HG03196 (cell line): ENCODE results near the gene TOR2A.
A peak's percentile ranks its signal among the peaks of the same experiment; 100 is the strongest.
"Not testable (repeated sequence)": the region's sequence is repeated elsewhere in the genome, so short reads cannot be mapped to it uniquely, and the experiment has no call there.

ENCODE experiments used
- ATAC-seq: cut with Tn5 transposase; IDR thresholded peaks from one replicate; pipeline ENCODE4 v1.9.1; 2021; ENCODE audit not compliant: unreplicated experiment

Gene TOR2A

GRCh38 chr9:127734747-127735529 is at the start of gene TOR2A:
Gene TOR2A, minus strand, starts transcription at chr9:127735294. Its CDS starts 24 bp downstream, at chr9:127735270.
- ATAC-seq, result peak; percentile 84

- ATAC-seq, result no peak
Measured at GRCh38 chr9:127783111-127784008, 48.3 kb upstream of the TOR2A start.

- no peak for ATAC-seq
Measured at GRCh38 chr9:127781806-127782205, 46.7 kb upstream of the TOR2A start.

- ATAC-seq, result not testable (repeated sequence)
Measured at GRCh38 chr9:127780909-127781308, 45.8 kb upstream of the TOR2A start.

GRCh38 chr9:127780126-127780885 is 45.2 kb upstream of the TOR2A start:
- ATAC-seq, result no peak

GRCh38 chr9:127779136-127779981 is 44.3 kb upstream of the TOR2A start:
- peak; percentile 36 for ATAC-seq

- peak; percentile 3 for ATAC-seq
Measured at GRCh38 chr9:127778280-127779135, 43.4 kb upstream of the TOR2A start, which contains the start of gene SH2D3C. Gene SH2D3C, minus strand, starts transcription at chr9:127778666. Its CDS starts 39 bp downstream, at chr9:127778627.

GRCh38 chr9:127777368-127777980 is 42.4 kb upstream of the TOR2A start:
- no peak for ATAC-seq

GRCh38 chr9:127776924-127777289 is 41.8 kb upstream of the TOR2A start:
- ATAC-seq, result no peak

GRCh38 chr9:127776195-127776923 is 41.3 kb upstream of the TOR2A start:
- no peak for ATAC-seq

GRCh38 chr9:127773981-127774380 is 38.9 kb upstream of the TOR2A start:
- ATAC-seq, result no peak

GRCh38 chr9:127773272-127773671 is 38.2 kb upstream of the TOR2A start:
- ATAC-seq, result no peak

- no peak for ATAC-seq
Measured at GRCh38 chr9:127772603-127773002, 37.5 kb upstream of the TOR2A start.

- no peak for ATAC-seq
Measured at GRCh38 chr9:127771570-127772189, 36.6 kb upstream of the TOR2A start.

- ATAC-seq, result peak; percentile 82
Measured at GRCh38 chr9:127770905-127771569, 35.9 kb upstream of the TOR2A start.

- ATAC-seq, result no peak
Measured at GRCh38 chr9:127770583-127770904, 35.5 kb upstream of the TOR2A start.

- ATAC-seq, result no peak
Measured at GRCh38 chr9:127769929-127770582, 35.0 kb upstream of the TOR2A start.
